ENCODE data around the gene PRDM8.
"Not testable (repeated sequence)": the region's sequence is repeated elsewhere in the genome, so short reads cannot be mapped to it uniquely, and the experiment has no call there.

The PRDM8 gene

DNA sequence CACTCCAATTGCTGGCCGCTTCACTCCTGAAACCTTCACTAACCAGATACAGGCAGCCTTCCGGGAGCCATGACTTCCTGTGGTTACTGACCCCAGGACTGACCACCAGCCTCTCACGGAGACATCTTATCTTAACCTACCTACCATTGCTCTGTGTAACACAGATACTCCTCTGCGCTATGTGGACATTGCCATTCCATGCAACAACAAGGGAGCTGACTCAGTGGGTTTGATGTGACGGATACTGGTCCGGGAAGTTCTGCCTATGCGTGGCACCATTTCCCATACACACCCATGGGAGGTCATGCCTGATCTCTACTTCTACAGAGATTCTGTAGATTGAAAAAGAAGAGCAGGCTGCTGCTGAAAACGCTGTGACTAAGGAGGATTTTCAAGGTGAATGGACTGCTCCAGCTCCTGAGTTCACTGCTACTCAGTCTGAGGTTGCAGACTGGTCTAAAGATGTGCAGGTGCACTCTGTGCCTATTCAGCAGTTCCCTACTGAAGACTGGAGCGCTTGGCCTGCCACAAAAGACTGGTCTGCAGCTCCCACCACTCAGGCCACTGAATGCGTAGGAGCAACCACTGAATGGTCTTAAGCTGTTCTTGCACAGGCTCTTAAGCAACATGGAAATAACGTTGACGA is 35.8 kb upstream of the PRDM8 start:
- TF ChIP-seq EZH2 (IDR thresholded peaks at IDR 0.05) (no peak), FOXP2 (optimal IDR thresholded peaks at IDR 0.05; ENCODE audit: control extremely low read depth, extremely low read length, insufficient read depth) (no peak), POLR2AphosphoS5 (IDR thresholded peaks at IDR 0.05; ENCODE audit: borderline replicate concordance, low read depth, low read length) (no peak)
- Histone ChIP-seq H3K9me3 (ENCODE audit: low read depth, low read length) (no peaks in the 10 kb centered on the region; the same call in 1 of the 2 replicates), H3K4me3 (no peak overlapping the region), H3K36me3 (ENCODE audit: insufficient read depth, low read length) (no peaks in the 10 kb centered on the region), H3K9ac (ENCODE audit: insufficient read length) (no peak overlapping the region), H3K27ac (no peak overlapping the region)
- no peak for DNase-seq (ENCODE audit: low read depth, low spot score)

DNA sequence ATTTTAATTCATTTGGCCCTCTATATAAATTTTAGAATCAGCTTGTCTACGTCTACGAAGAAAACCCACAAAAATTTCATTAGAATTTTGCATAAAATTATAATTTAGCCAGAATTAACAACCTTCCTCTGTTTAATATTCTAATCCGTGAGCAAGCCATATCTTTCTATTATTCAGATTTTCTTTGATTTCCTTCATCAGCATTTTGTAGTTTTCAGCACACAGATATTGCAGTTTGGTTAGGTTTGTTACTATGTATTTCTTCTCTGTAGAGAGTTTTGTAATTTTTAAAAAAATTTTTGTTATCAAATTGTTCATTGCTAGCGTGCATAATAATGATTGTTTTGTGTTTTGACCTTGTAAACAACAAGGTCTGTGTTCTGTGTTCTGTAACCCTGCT is 34.9 kb upstream of the PRDM8 start:
- TF ChIP-seq POLR2AphosphoS5 (IDR thresholded peaks at IDR 0.05; ENCODE audit: borderline replicate concordance, low read depth, low read length), result no peak
- TF ChIP-seq FOXP2 (optimal IDR thresholded peaks at IDR 0.05; ENCODE audit: control extremely low read depth, extremely low read length, insufficient read depth), result no peak
- no peak for TF ChIP-seq EZH2 (IDR thresholded peaks at IDR 0.05)
- H3K4me3 ChIP-seq, result no peak overlapping the region
- no peak for DNase-seq (ENCODE audit: low read depth, low spot score)
- H3K27ac ChIP-seq, result no peak overlapping the region
- H3K9ac ChIP-seq (ENCODE audit: insufficient read length), result no peak overlapping the region
- no peaks in the 10 kb centered on the region; the same call in 1 of the 2 replicates for H3K9me3 ChIP-seq (ENCODE audit: low read depth, low read length)
- no peaks in the 10 kb centered on the region for H3K36me3 ChIP-seq (ENCODE audit: insufficient read depth, low read length)

GRCh38 chr4:80165855-80166254 is 31.4 kb upstream of the PRDM8 start:
- DNase-seq (ENCODE audit: low read depth, low spot score), result no peak
- H3K9ac ChIP-seq (ENCODE audit: insufficient read length), result no peak overlapping the region
- no peaks in the 10 kb centered on the region for H3K9me3 ChIP-seq (ENCODE audit: low read depth, low read length)
- H3K36me3 ChIP-seq (ENCODE audit: insufficient read depth, low read length), result no peaks in the 10 kb centered on the region
- no peak for TF ChIP-seq EZH2 (IDR thresholded peaks at IDR 0.05)
- H3K4me3 ChIP-seq, result no peak overlapping the region
- peak overlapping the region; percentile 48; the same call in 1 of the 2 replicates for H3K27ac ChIP-seq

- H3K9me3 ChIP-seq (ENCODE audit: low read depth, low read length), result no peaks in the 10 kb centered on the region
- H3K36me3 ChIP-seq (ENCODE audit: insufficient read depth, low read length), result no peaks in the 10 kb centered on the region
- no peak for DNase-seq (ENCODE audit: low read depth, low spot score)
- no peak overlapping the region for H3K4me3 ChIP-seq
- TF ChIP-seq POLR2AphosphoS5 (IDR thresholded peaks at IDR 0.05; ENCODE audit: borderline replicate concordance, low read depth, low read length), result no peak
- H3K9ac ChIP-seq (ENCODE audit: insufficient read length), result no peak overlapping the region
- no peak overlapping the region for H3K27ac ChIP-seq
Observed at GRCh38 chr4:80171251-80171650, 26.1 kb upstream of the PRDM8 start.

- no peak for TF ChIP-seq EZH2 (IDR thresholded peaks at IDR 0.05)
- TF ChIP-seq POLR2AphosphoS5 (IDR thresholded peaks at IDR 0.05; ENCODE audit: borderline replicate concordance, low read depth, low read length), result no peak
- TF ChIP-seq FOXP2 (optimal IDR thresholded peaks at IDR 0.05; ENCODE audit: control extremely low read depth, extremely low read length, insufficient read depth), result no peak
- no peak overlapping the region for H3K4me3 ChIP-seq
- DNase-seq (ENCODE audit: low read depth, low spot score), result no peak
- H3K9me3 ChIP-seq (ENCODE audit: low read depth, low read length), result no peaks in the 10 kb centered on the region
- no peaks in the 10 kb centered on the region for H3K36me3 ChIP-seq (ENCODE audit: insufficient read depth, low read length)
- H3K27ac ChIP-seq, result no peak overlapping the region
- no peak overlapping the region for H3K9ac ChIP-seq (ENCODE audit: insufficient read length)
Observed at GRCh38 chr4:80171656-80172055, 25.6 kb upstream of the PRDM8 start.

DNA sequence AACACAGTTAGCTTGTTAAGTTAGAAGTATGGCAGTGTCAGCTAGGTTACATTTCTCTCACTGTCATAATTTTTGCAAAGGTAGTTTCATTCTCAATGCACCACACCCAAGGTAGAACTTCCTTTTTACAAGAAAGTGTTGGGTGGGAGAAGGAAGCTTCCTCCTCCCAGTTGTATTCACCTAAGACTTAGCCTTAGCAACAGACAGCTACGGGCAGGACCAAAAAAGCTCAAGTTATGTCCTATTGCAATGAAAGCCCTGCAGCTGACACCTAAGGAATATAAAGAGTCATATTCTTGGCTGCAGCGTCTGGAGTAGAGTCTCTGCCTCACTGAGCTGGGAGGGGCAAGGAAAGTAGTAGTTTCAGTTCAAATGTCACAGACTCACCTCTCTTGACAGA is 25.1 kb upstream of the PRDM8 start:
- TF ChIP-seq EZH2 (IDR thresholded peaks at IDR 0.05) (no peak), POLR2AphosphoS5 (IDR thresholded peaks at IDR 0.05; ENCODE audit: borderline replicate concordance, low read depth, low read length) (no peak), FOXP2 (optimal IDR thresholded peaks at IDR 0.05; ENCODE audit: control extremely low read depth, extremely low read length, insufficient read depth) (no peak)
- Histone ChIP-seq H3K36me3 (ENCODE audit: insufficient read depth, low read length) (no peaks in the 10 kb centered on the region), H3K9me3 (ENCODE audit: low read depth, low read length) (no peaks in the 10 kb centered on the region), H3K4me3 (no peak overlapping the region), H3K27ac (no peak overlapping the region), H3K9ac (ENCODE audit: insufficient read length) (no peak overlapping the region)
- DNase-seq (ENCODE audit: low read depth, low spot score), result no peak

- Histone ChIP-seq H3K4me3 (no peak overlapping the region), H3K9me3 (ENCODE audit: low read depth, low read length) (no peaks in the 10 kb centered on the region), H3K9ac (ENCODE audit: insufficient read length) (no peak overlapping the region), H3K36me3 (ENCODE audit: insufficient read depth, low read length) (no peaks in the 10 kb centered on the region), H3K27ac (no peak overlapping the region)
- TF ChIP-seq FOXP2 (optimal IDR thresholded peaks at IDR 0.05; ENCODE audit: control extremely low read depth, extremely low read length, insufficient read depth) (no peak), POLR2AphosphoS5 (IDR thresholded peaks at IDR 0.05; ENCODE audit: borderline replicate concordance, low read depth, low read length) (no peak), EZH2 (IDR thresholded peaks at IDR 0.05) (no peak)
- DNase-seq (ENCODE audit: low read depth, low spot score), result no peak
Observed at GRCh38 chr4:80173401-80173800, 23.9 kb upstream of the PRDM8 start.

- Histone ChIP-seq H3K27ac (no peak overlapping the region), H3K9me3 (ENCODE audit: low read depth, low read length) (no peaks in the 10 kb centered on the region), H3K9ac (ENCODE audit: insufficient read length) (no peak overlapping the region), H3K36me3 (ENCODE audit: insufficient read depth, low read length) (no peaks in the 10 kb centered on the region), H3K4me3 (no peak overlapping the region)
- TF ChIP-seq POLR2AphosphoS5 (IDR thresholded peaks at IDR 0.05; ENCODE audit: borderline replicate concordance, low read depth, low read length), result no peak
- no peak for TF ChIP-seq FOXP2 (optimal IDR thresholded peaks at IDR 0.05; ENCODE audit: control extremely low read depth, extremely low read length, insufficient read depth)
- no peak for TF ChIP-seq EZH2 (IDR thresholded peaks at IDR 0.05)
- no peak for DNase-seq (ENCODE audit: low read depth, low spot score)
Observed at GRCh38 chr4:80173841-80174240, 23.5 kb upstream of the PRDM8 start.

- not testable (repeated sequence) for H3K9me3 ChIP-seq (ENCODE audit: low read depth, low read length); H3K27ac ChIP-seq; H3K36me3 ChIP-seq (ENCODE audit: insufficient read depth, low read length); H3K9ac ChIP-seq (ENCODE audit: insufficient read length); H3K4me3 ChIP-seq; DNase-seq (ENCODE audit: low read depth, low spot score)
Observed at GRCh38 chr4:80177793-80178192, 19.5 kb upstream of the PRDM8 start.
